ENCODE results near the gene TAF13. TPM values are rescaled to one million over a fixed set of nuclear protein-coding genes. Genes with fewer than 3 reads are reported as not detected.
A peak's percentile ranks its signal among the peaks of the same experiment; 100 is the strongest.

TAF13 gene
- total RNA-seq, 2 experiments from 2014 or later = 24.5 to 24.6 TPM

DNA sequence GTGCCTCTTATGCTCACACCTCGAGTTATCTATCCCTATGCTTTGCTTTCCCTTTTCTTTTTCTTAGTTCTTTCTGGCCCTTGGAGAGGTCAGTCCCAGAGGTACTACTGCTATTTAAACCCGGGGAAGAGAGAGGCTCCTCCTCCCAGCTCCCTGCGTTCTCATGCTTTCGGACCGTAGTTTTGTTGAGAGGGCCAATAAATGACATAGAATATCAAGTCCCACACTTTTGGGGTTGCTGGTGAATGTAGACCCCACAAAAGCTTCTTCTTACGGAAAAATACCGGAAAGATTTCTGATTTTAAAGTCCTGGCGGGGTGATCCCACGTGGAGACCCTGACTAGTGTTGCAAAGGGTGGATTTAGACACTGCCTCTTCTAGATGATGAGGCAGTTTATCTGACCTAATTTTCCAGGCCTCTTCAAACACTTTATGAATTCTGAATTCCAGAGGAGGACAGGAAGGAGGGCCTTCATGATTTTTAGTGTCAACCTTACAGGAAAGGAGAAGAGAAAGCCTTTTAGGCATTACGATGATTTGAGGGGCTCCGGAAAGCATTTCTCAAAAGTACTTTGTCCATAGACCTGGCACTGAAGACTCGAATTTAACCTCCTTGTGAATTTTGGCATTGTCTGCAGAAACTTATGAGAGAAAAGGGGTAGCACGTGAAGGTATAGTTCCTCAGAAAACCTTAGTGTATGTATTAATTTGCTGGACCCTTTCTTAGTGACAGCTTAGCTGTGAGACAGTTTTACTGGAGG lies 15.5 kb upstream of the TAF13 start:
- POLR2A ChIA-PET = interaction anchor here (1.0 to 2.9 kb wide), 5 partner anchors 9 to 393 kb away, joined by 3 to 51 read pairs (median 5); partner anchors contain the start of genes ATXN7L2, TAF13 and WDR47
- peak; percentile 69 for ATAC-seq
- CTCF ChIA-PET = interaction anchor here (1.1 to 5.1 kb wide), 6 partner anchors 8 to 64 kb away, joined by 3 to 38 read pairs (median 5); a partner anchor contains a TSS
- peaks cover 27% of the 10 kb centered on the region for H3K36me3 Mint-ChIP-seq (ENCODE audit: low read depth)
- H3K4me3 Mint-ChIP-seq = peak overlapping the region; percentile 88
- peak overlapping the region; percentile 95 for H3K27ac Mint-ChIP-seq
- no peak for DNase-seq
- H3K9me3 Mint-ChIP-seq (ENCODE audit: insufficient read depth) = no peaks in the 10 kb centered on the region
- H3K4me1 Mint-ChIP-seq (ENCODE audit: low read depth) = peaks cover 33% of the 10 kb centered on the region
- no peaks in the 10 kb centered on the region for H3K27me3 Mint-ChIP-seq (ENCODE audit: low read depth)

DNA sequence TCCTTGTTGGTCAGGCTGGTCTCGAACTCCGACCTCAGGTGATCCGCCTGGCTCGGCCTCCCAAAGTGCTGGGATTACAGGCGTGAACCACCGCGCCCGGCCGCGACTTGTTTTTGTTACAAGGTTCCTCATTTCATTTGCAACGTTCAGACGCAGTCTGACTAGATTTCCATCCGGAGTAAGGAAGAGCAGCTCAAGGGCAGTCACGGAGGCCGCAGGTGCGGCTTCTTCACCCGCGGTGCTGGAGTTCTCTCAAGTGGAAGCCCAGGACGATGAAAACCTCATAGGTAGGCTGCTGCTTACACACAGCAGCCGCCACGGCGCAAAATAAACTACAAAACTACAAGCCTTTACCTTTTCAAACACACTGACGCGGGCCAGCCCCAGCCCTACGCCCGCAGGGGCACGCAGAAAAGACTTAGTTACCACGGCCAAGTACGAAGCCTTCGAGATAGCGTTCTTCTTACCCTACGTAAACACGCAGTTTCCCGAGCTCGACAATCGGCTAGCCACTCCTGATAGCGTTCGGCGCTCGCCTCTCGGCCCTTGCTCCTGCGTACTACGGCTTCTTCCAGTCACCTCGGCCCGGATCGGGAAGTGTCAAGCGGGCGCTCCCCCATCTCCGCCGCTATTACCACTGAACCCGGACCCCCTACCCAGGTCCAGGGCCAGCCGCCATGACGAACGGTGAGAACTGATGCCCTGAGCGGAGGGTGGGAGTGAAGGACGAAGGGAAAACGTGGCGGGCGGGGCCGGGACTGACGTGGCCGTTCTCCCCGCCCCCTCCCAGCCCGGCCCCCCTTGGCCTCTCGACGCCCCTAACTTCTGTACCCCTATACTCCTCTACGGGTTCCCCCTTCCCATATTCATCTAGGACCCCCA lies 14.6 kb upstream of the TAF13 start, which contains the start of gene TMEM167B:
TSS of gene TMEM167B (plus strand) at position 569 of the 882 bp plus-strand sequence. CDS start at position 678, 109 bp downstream.
- ATAC-seq = peak; percentile 92
- Mint-ChIP-seq H3K27ac (peak within 1 kb of the TSS; percentile 95), H3K9me3 (ENCODE audit: insufficient read depth) (no peaks in the 10 kb centered on the region), H3K36me3 (ENCODE audit: low read depth) (peaks cover 24% of the 10 kb centered on the region), H3K4me1 (ENCODE audit: low read depth) (peaks cover 33% of the 10 kb centered on the region), H3K27me3 (ENCODE audit: low read depth) (no peaks in the 10 kb centered on the region), H3K4me3 (peak within 1 kb of the TSS; percentile 88)
- DNase-seq = peak; percentile 93
- ChIA-PET POLR2A (interaction anchor here (0.7 to 2.9 kb wide), 8 partner anchors 9 to 393 kb away, joined by 3 to 51 read pairs (median 4); partner anchors contain the start of genes ATXN7L2, CLCC1, TAF13 and WDR47), CTCF (interaction anchor here (0.7 to 5.1 kb wide), 7 partner anchors 9 to 63 kb away, joined by 3 to 38 read pairs (median 3); partner anchors contain the start of gene TAF13)

DNA sequence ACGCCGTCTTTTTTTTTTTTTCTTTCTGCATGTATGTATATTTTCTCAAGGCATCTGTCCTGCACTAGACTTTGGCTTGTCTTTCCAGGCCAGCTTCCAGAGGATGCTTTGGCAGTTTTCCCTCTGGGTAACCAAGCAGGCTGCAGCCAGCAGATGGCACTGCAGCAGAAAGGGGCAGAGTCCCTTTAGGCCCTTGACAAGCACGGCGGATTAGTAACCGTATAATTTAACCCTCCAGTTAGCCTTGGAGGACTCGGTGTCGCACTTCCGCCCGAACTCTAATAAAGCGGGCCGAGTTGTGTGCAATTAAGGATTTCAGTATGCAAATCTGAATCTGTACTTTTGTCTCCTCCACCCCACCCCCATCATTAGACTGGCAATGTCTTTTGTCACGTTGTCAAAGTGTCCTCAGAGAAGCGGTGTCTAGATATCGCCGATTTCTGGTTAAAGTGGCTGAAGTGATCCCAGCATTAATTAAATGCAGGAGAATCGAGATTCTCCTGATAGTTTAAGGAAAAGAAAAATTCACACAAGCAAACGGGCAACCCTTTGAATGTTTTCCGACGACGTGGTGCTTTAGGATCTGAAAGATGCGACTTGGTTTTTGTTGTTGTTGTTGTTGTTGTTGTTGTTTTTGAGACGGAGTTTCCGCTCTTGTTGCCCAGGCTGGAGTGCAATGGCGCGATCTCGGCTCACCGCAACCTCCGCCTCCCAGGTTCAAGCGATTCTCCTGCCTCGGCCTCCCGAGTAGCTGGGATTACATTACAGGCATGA lies 13.6 kb upstream of the TAF13 start:
- peak; percentile 61 for DNase-seq
- Mint-ChIP-seq H3K36me3 (ENCODE audit: low read depth) (peaks cover 17% of the 10 kb centered on the region), H3K27me3 (ENCODE audit: low read depth) (no peaks in the 10 kb centered on the region), H3K4me3 (peak overlapping the region; percentile 88), H3K4me1 (ENCODE audit: low read depth) (peaks cover 37% of the 10 kb centered on the region), H3K9me3 (ENCODE audit: insufficient read depth) (no peaks in the 10 kb centered on the region), H3K27ac (peak overlapping the region; percentile 95)
- ATAC-seq = no peak
- POLR2A ChIA-PET = interaction anchor here (0.5 to 2.9 kb wide), 9 partner anchors 8 to 397 kb away, joined by 3 to 51 read pairs (median 3); partner anchors contain the start of genes CLCC1 and TAF13
- CTCF ChIA-PET = interaction anchor here (0.8 to 5.1 kb wide), 5 partner anchors 8 to 25 kb away, joined by 3 to 38 read pairs (median 3); partner anchors contain the start of genes ELAPOR1 and TAF13

DNA sequence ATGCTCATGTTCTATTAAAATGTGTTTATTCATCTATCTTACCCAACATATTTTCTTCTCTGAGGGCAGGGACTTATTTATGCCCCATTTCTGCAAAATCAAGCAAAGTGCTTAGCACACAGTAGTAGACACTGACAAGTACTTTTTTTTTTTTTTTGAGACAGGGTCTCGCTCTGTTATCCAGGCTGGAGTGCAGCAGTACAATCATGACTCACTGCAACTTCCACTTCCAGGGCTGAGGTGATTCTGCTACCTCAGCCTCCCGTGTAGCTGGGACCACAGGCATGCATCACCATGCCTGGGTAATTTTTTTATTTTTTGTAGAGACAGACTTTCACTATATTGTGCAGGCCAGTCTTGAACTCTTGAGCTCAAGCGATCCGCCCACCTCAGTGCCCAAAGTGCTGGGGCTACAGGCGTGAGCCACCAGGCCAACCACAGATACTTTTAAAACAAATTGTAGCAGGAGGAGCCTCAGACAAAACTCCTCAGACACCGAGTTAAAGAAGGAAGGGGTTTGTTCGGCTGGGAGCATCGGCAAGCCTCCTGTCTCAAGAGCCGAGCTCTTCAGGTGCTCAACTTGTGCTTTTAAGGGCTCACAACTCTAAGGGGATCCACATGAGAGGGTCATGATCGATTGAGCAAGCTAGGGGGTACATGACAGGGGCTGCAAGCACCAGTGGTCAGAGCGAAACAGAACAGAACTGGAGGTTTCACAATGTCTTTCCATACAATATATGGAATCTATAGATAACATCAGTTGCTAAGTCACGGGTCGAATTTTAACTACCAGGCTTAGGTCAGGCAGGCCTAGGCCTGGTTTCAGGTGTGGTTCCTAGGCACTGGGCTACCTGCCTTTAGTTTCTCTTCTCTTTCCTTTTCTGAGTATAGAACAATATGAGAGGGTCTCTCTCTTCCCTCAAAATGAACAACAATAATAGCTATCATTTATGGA lies 9.0 kb upstream of the TAF13 start:
- H3K27ac Mint-ChIP-seq = no peak overlapping the region
- H3K4me3 Mint-ChIP-seq = no peak overlapping the region
- H3K27me3 Mint-ChIP-seq (ENCODE audit: low read depth) = no peaks in the 10 kb centered on the region
- peaks cover 18% of the 10 kb centered on the region for H3K4me1 Mint-ChIP-seq (ENCODE audit: low read depth)
- DNase-seq (no peak), ATAC-seq (peak; percentile 25)
- peaks cover 3% of the 10 kb centered on the region for H3K36me3 Mint-ChIP-seq (ENCODE audit: low read depth)
- ChIA-PET POLR2A (interaction anchor here (0.6 to 3.2 kb wide), 2 partner anchors 16 to 416 kb away, joined by 3 to 20 read pairs; no protein-coding TSS in a partner anchor), CTCF (interaction anchor here (0.7 to 1.7 kb wide), 4 partner anchors 15 to 28 kb away, joined by 3 to 8 read pairs (median 4); a partner anchor contains a TSS)
- H3K9me3 Mint-ChIP-seq (ENCODE audit: insufficient read depth) = no peaks in the 10 kb centered on the region

DNA sequence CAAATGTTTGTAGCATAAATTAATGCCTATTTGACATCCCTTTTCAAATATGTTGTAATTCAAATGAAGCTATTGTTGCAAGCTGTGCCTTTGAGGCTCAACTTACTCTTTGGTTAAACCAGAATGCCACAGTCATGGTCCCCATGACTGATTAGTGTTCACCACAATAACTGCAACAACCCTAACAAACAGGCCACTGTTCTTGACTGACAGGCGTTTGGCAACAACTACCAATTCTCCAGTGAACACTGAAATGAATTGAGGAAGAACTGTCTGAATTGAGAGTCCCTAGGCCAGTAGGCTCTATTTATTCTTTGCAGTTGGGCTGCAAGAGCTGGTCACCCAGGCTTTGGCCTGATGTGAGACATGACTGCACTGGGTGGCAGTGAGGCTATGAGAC lies 8.1 kb upstream of the TAF13 start:
- peaks cover 11% of the 10 kb centered on the region for H3K4me1 Mint-ChIP-seq (ENCODE audit: low read depth)
- H3K36me3 Mint-ChIP-seq (ENCODE audit: low read depth) = no peaks in the 10 kb centered on the region
- ChIA-PET POLR2A (interaction anchor here (0.7 to 3.2 kb wide), 2 partner anchors 17 to 342 kb away, joined by 4 to 20 read pairs; partner anchors contain the start of gene PSMA5), CTCF (interaction anchor here (1.0 to 3.5 kb wide), 4 partner anchors 17 to 28 kb away, joined by 3 to 14 read pairs (median 8); a partner anchor contains a TSS)
- ATAC-seq (no peak), DNase-seq (no peak)
- no peak overlapping the region for H3K4me3 Mint-ChIP-seq
- no peaks in the 10 kb centered on the region for H3K27me3 Mint-ChIP-seq (ENCODE audit: low read depth)
- peak overlapping the region; percentile 55 for H3K27ac Mint-ChIP-seq
- H3K9me3 Mint-ChIP-seq (ENCODE audit: insufficient read depth) = no peaks in the 10 kb centered on the region

DNA sequence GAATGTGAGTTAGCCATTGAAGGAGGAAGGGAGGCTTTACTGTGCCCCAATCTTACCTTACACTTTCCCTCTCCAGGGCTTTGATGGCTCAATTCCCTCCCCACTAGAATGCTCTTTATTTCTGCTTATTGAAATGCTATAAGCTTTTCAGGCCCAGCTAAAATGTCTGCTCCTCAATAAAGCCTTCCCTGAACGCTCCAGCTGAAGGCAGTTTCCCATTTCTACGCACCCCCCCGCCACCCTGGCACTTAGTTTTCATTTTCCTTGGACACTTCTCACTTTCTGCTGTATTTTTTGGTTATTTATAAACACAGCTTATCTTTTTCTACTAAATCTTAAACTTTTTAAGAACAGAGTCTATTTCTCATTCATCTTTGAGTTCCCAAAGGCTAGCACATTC lies 7.7 kb upstream of the TAF13 start:
- ChIA-PET POLR2A (interaction anchor here (0.7 to 3.2 kb wide), 2 partner anchors 17 to 342 kb away, joined by 4 to 20 read pairs; partner anchors contain the start of gene PSMA5), CTCF (interaction anchor here (1.0 to 3.5 kb wide), 4 partner anchors 9 to 29 kb away, joined by 3 to 14 read pairs (median 6); a partner anchor contains a TSS)
- Mint-ChIP-seq H3K9me3 (ENCODE audit: insufficient read depth) (no peaks in the 10 kb centered on the region), H3K27ac (no peak overlapping the region), H3K36me3 (ENCODE audit: low read depth) (no peaks in the 10 kb centered on the region), H3K27me3 (ENCODE audit: low read depth) (no peaks in the 10 kb centered on the region), H3K4me3 (no peak overlapping the region), H3K4me1 (ENCODE audit: low read depth) (peaks cover 11% of the 10 kb centered on the region)
- ATAC-seq = no peak
- no peak for DNase-seq

DNA sequence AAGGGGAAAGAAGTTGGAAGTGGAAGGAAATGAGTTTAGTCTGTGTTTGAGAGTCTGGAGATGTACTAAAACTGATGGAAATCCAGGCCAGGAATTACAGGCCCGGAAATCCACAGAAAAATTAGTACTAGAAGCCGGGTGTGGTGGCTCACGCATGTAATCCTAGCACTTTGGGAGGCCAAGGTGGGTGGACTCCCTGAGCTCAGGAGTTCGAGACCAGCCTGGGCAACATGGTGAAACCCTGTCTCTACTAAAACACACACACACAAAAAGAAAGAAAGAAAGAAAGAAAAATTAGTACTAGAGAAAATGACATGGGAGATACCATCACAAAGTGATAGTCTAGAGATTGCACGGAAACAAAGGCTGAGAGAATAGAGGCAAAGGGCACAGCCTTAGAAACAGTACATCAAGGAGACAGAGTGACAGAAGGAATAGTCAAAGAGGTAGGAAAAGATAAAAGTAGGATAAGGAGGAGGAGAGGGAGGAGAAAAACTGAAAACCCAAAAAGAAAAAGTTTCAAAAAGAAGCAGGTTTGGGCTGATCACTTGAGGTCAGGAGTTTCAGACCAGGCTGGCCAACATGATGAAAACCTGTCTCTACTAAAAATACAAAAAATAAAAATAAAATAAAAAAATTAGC lies 4.8 kb upstream of the TAF13 start:
- no peak for ATAC-seq
- H3K27ac Mint-ChIP-seq = no peak overlapping the region
- CTCF ChIA-PET = interaction anchor here (3.5 kb wide), 1 partner anchor 32 kb away, joined by 14 read pairs; a partner anchor contains a TSS

DNA sequence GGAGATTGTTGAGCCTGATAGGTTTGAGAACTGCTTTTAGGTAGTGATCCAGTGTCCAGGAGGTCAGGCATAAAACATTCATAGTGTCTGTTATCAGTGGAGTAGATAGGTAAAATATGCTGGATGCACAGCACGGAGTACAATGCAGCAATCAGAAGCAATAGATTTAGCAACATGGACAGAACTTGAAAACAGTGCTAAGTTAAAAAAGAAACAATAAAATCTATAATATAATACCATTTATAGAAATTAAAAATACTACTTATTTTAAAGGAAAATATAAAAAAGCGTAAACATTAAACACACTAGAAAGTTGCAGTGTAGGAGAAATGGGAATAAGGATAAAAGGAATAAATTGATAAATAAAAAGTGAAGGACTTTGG lies 3.4 kb upstream of the TAF13 start:
- H3K4me3 Mint-ChIP-seq = no peak overlapping the region
- H3K27me3 Mint-ChIP-seq (ENCODE audit: low read depth) = no peaks in the 10 kb centered on the region
- ChIA-PET POLR2A (no interaction called here), CTCF (no interaction called here)
- H3K27ac Mint-ChIP-seq = no peak overlapping the region
- DNase-seq = no peak
- peaks cover 24% of the 10 kb centered on the region for H3K4me1 Mint-ChIP-seq (ENCODE audit: low read depth)
- peaks cover 5% of the 10 kb centered on the region for H3K36me3 Mint-ChIP-seq (ENCODE audit: low read depth)
- no peak for ATAC-seq
- no peaks in the 10 kb centered on the region for H3K9me3 Mint-ChIP-seq (ENCODE audit: insufficient read depth)

More for the DNA sequence above, 4.8 kb upstream of the TAF13 start:
- H3K4me1 Mint-ChIP-seq (ENCODE audit: low read depth) = peaks cover 20% of the 10 kb centered on the region
- no peaks in the 10 kb centered on the region for H3K9me3 Mint-ChIP-seq (ENCODE audit: insufficient read depth)
- H3K4me3 Mint-ChIP-seq = no peak overlapping the region
- POLR2A ChIA-PET = no interaction called here
- H3K27me3 Mint-ChIP-seq (ENCODE audit: low read depth) = no peaks in the 10 kb centered on the region
- H3K36me3 Mint-ChIP-seq (ENCODE audit: low read depth) = peaks cover 2% of the 10 kb centered on the region
- no peak for DNase-seq

DNA sequence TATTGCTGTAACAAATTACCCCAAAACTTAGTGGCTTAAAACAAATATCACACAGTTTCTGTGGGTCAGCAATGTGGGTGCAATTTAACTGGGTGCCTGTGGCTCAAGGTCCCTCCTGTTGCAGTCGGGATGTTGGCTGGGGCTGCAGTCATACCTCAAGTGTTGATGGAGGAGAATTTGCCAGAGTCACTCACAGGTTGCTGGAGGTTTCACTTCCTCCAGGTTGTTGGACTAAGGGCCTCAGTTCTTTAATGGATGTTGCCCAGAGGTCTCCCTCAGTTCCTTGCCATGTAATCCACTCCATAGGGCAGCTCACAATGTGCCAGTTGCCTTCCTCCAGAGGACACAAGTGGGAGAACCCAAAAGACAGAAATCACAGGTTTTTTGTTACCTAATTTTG lies 2.5 kb upstream of the TAF13 start:
- no peaks in the 10 kb centered on the region for H3K9me3 Mint-ChIP-seq (ENCODE audit: insufficient read depth)
- no peaks in the 10 kb centered on the region for H3K27me3 Mint-ChIP-seq (ENCODE audit: low read depth)
- ChIA-PET POLR2A (no interaction called here), CTCF (interaction anchor here (1.4 to 1.6 kb wide), 2 partner anchors 12 to 34 kb away, joined by 3 to 7 read pairs; partner anchors contain the start of gene TMEM167B)
- peaks cover 6% of the 10 kb centered on the region for H3K36me3 Mint-ChIP-seq (ENCODE audit: low read depth)
- H3K27ac Mint-ChIP-seq = no peak overlapping the region
- H3K4me1 Mint-ChIP-seq (ENCODE audit: low read depth) = peaks cover 20% of the 10 kb centered on the region
- H3K4me3 Mint-ChIP-seq = no peak overlapping the region
- DNase-seq (no peak), ATAC-seq (no peak)

Measured in activated CD8-positive, alpha-beta T cell treated with anti-CD3 and anti-CD28 coated beads, Interleukin-2, amount 10 ng/mL, durations not matched to agents 7 days and 5 days (primary cell).